GM21423 (cell line): Measurements from ENCODE around the gene AP3B2.

Experiments
- ATAC-seq: cut with Tn5 transposase; IDR thresholded peaks from one replicate; pipeline ENCODE4 v1.9.1; 2021; ENCODE audit warnings: mild to moderate bottlenecking, moderate library complexity; ENCODE audit not compliant: unreplicated experiment

AP3B2 gene

GRCh38 chr15:82698711-82699345 lies 10.8 kb downstream of the AP3B2 start:
- ATAC-seq, result no peak

- no peak for ATAC-seq
These were observed 11.8 kb downstream of the AP3B2 start for GRCh38 chr15:82697735-82698407.

- ATAC-seq, result no peak
These were observed 17.5 kb downstream of the AP3B2 start for GRCh38 chr15:82692171-82692570.

GRCh38 chr15:82689147-82689546 lies 20.5 kb downstream of the AP3B2 start:
- no peak for ATAC-seq

GRCh38 chr15:82688691-82689090 lies 21.0 kb downstream of the AP3B2 start:
- ATAC-seq, result no peak

GRCh38 chr15:82681371-82681770 lies 28.3 kb downstream of the AP3B2 start:
- no peak for ATAC-seq

GRCh38 chr15:82680200-82681102 lies 29.2 kb downstream of the AP3B2 start:
- peak; percentile 92 for ATAC-seq

- ATAC-seq, result no peak
These were observed 30.0 kb downstream of the AP3B2 start for GRCh38 chr15:82679626-82680199.

GRCh38 chr15:82677720-82678323 lies 31.9 kb downstream of the AP3B2 start:
- ATAC-seq, result no peak

- ATAC-seq, result no peak
These were observed 34.8 kb downstream of the AP3B2 start for GRCh38 chr15:82674873-82675272.

- ATAC-seq, result no peak
These were observed 39.0 kb downstream of the AP3B2 start for GRCh38 chr15:82670699-82671098.

GRCh38 chr15:82666606-82667005 lies 43.1 kb downstream of the AP3B2 start:
- ATAC-seq, result no peak

- no peak for ATAC-seq
These were observed 45.7 kb downstream of the AP3B2 start for GRCh38 chr15:82664021-82664420.

GRCh38 chr15:82663186-82663600 lies 46.5 kb downstream of the AP3B2 start:
- no peak for ATAC-seq

- no peak for ATAC-seq
These were observed 47.0 kb downstream of the AP3B2 start for GRCh38 chr15:82662641-82663040.

- ATAC-seq, result no peak
These were observed 49.3 kb downstream of the AP3B2 start for GRCh38 chr15:82660378-82660777.

- no peak for ATAC-seq
These were observed 52.9 kb downstream of the AP3B2 start for GRCh38 chr15:82656641-82657266.

- ATAC-seq, result no peak
These were observed 54.1 kb downstream of the AP3B2 start for GRCh38 chr15:82655606-82656005.

- ATAC-seq, result no peak
These were observed 56.0 kb downstream of the AP3B2 start for GRCh38 chr15:82653483-82654168.

- no peak for ATAC-seq
These were observed 58.0 kb downstream of the AP3B2 start for GRCh38 chr15:82651708-82652107.
